Right lobe of liver (tissue), 6 donors: ENCODE results near the gene C4orf51. TPM values are rescaled to one million over a fixed set of nuclear protein-coding genes. Genes with fewer than 3 reads are reported as not detected.
A peak's percentile ranks its signal among the peaks of the same experiment; 100 is the strongest.

Experiments used
- ATAC-seq, 4 donors: fragments of 200-7000 bp; cut with Tn5 transposase; one replicate each; pipeline ENCODE4 v1.9.1; 2020; ENCODE audit warnings: mild to moderate bottlenecking in 4 of 4, moderate library complexity in 4 of 4
- DNase-seq, 3 donors: peaks; one replicate each; pipeline ENCODE4 v3.0.0-alpha.2; 2020
- H3K27ac ChIP-seq, 3 donors: fragments of 200-600 bp; one replicate each; pipeline ENCODE4 v1.8.0; 2022
- H3K27me3 ChIP-seq, 2 donors: fragments of 200-600 bp; one replicate each; pipeline ENCODE4 v1.8.0; 2022
- H3K36me3 ChIP-seq, 4 donors: fragments of 200-600 bp; sonication (generic) in 1 of 4; one replicate each; pipeline versions ENCODE4 v1.5.1 to v1.8.0; 2017 to 2022; ENCODE audit warnings: control low read depth in 1 of 4
- H3K4me1 ChIP-seq, 4 donors: fragments of 200-600 bp; sonication (generic) in 1 of 4; one replicate each; pipeline versions ENCODE4 v1.5.1 to v1.8.0; 2017 to 2022; ENCODE audit warnings: control low read depth in 1 of 4
- H3K4me3 ChIP-seq, 3 donors: fragments of 200-600 bp; one replicate each; pipeline ENCODE4 v1.8.0; 2022
- H3K9me3 ChIP-seq, 4 donors: fragments of 200-600 bp; sonication (generic) in 1 of 4; one replicate each; pipeline versions ENCODE4 v1.5.1 to v1.8.0; 2017 to 2022; ENCODE audit warnings: control low read depth in 1 of 4
- POLR2A ChIP-seq: fragments of 450-650 bp; IDR thresholded peaks from one replicate; pipeline ENCODE4 v1.6.1; 2017; ENCODE audit warnings: antibody characterized with exemption, mild to moderate bottlenecking
- WGBS: methylation state at CpG from one replicate; pipeline ENCODE4 v1.1.6; 2018; ENCODE audit warnings: low coverage, low lambda C conversion rate; ENCODE audit not compliant: insufficient coverage; ENCODE audit errors: missing lambda C conversion rate; 5-methylcytosine and 5-hydroxymethylcytosine counted together
- intact Hi-C, 2 donors: fragments of 100-400 bp; cut with DNase I; formaldehyde crosslinking; loops; one replicate each; pipeline versions ENCODE4 v1.11.2 to v1.14.1; 2022
- total RNA-seq, 6 experiments: library from RNA; depleted of rRNA in 2 of 6; stranded (reverse); fragments of >200 nt in 2 of 6; fragmentation: NEBNext Ultra II Directional in 3 of 6; extraction: Animal tissue kit (Norgen Biotek cat#: 25700) in 3 of 6; gene quantifications; one replicate each; pipeline versions ENCODE4 v1.1.0 to v1.2.4, GENCODE V29; 2016 to 2023
- TF ChIP-seq, protein P1 (sequence below), 4 donors: fragments of 200-600 bp in 3 of 4; fragments of 450-650 bp in 1 of 4; IDR thresholded peaks; one replicate each; pipeline versions ENCODE4 v1.5.1 to v1.8.0; 2016 to 2022; ENCODE audit warnings: antibody characterized with exemption in 4 of 4, mild to moderate bottlenecking in 2 of 4
- donor health status: DM: no; HTN: yes; CAD: no.
- donor health status: DM: no; HTN: no; CAD: no.
- donor health status: DM: no; HTN: no; CAD: no.
- donor health status: DM: no; HTN: yes; CAD: no.
- donor health status: DM: no; HTN: yes; CAD: no.

Gene C4orf51
- total RNA-seq, 6 experiments from 2014 or later: not detected

GRCh38 chr4:145732001-145732815, 52.3 kb downstream of the C4orf51 start:
- Histone ChIP-seq H3K4me3 (peak overlapping the region; percentile 24 to 56 (median 45)), H3K27ac (peak overlapping the region; percentile 68 to 90 (median 74)), H3K36me3 (no peaks in the 10 kb centered on the region), H3K9me3 (no peaks in the 10 kb centered on the region), H3K27me3 (no peaks in the 10 kb centered on the region), H3K4me1 (peaks cover 0 to 40% (median 21%) of the 10 kb centered on the region in 4 donors)
- DNase-seq: no peak
- TF ChIP-seq POLR2A: no peak
- TF ChIP-seq, protein P1, sequence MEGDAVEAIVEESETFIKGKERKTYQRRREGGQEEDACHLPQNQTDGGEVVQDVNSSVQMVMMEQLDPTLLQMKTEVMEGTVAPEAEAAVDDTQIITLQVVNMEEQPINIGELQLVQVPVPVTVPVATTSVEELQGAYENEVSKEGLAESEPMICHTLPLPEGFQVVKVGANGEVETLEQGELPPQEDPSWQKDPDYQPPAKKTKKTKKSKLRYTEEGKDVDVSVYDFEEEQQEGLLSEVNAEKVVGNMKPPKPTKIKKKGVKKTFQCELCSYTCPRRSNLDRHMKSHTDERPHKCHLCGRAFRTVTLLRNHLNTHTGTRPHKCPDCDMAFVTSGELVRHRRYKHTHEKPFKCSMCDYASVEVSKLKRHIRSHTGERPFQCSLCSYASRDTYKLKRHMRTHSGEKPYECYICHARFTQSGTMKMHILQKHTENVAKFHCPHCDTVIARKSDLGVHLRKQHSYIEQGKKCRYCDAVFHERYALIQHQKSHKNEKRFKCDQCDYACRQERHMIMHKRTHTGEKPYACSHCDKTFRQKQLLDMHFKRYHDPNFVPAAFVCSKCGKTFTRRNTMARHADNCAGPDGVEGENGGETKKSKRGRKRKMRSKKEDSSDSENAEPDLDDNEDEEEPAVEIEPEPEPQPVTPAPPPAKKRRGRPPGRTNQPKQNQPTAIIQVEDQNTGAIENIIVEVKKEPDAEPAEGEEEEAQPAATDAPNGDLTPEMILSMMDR (IDR thresholded peaks at IDR 0.05): no peak
- WGBS: 20% methylated on average over 14 of the region's 14 CpGs
- intact Hi-C loops: loop anchor here in 1 of 2 donors (5.0 kb wide), 1 partner anchor 70 kb away; no protein-coding TSS in a partner anchor
- ATAC-seq: no peak

- Histone ChIP-seq H3K27ac (peak overlapping the region; percentile 68 to 90 (median 76)), H3K36me3 (no peaks in the 10 kb centered on the region), H3K4me3 (peak overlapping the region; percentile 24 to 56 (median 45)), H3K9me3 (no peaks in the 10 kb centered on the region), H3K27me3 (no peaks in the 10 kb centered on the region), H3K4me1 (peaks cover 0 to 40% (median 21%) of the 10 kb centered on the region in 4 donors)
- intact Hi-C loops: loop anchor here in 1 of 2 donors (5.0 kb wide), 1 partner anchor 69 kb away; no protein-coding TSS in a partner anchor
- DNase-seq (peak; percentile 92 to 94 (median 93)), ATAC-seq (peak; percentile 82 to 94 (median 86))
- TF ChIP-seq, protein P1 (IDR thresholded peaks at IDR 0.05): peak in 1 of 4 donors; percentile 6
- peak; percentile 70 for TF ChIP-seq POLR2A
- WGBS: 12% methylated on average over 43 of the region's 81 CpGs
These were observed 53.2 kb downstream of the C4orf51 start for GRCh38 chr4:145732895-145733880.

GRCh38 chr4:145734031-145734430, 54.1 kb downstream of the C4orf51 start:
- no peak for TF ChIP-seq POLR2A
- TF ChIP-seq, protein P1 (IDR thresholded peaks at IDR 0.05): no peak
- H3K4me1 ChIP-seq: peaks cover 0 to 40% (median 21%) of the 10 kb centered on the region in 4 donors
- H3K9me3 ChIP-seq: no peaks in the 10 kb centered on the region
- DNase-seq (no peak), ATAC-seq (no peak)
- no peaks in the 10 kb centered on the region for H3K36me3 ChIP-seq
- intact Hi-C loops: loop anchor here in 1 of 2 donors (5.0 kb wide), 1 partner anchor 68 kb away; no protein-coding TSS in a partner anchor
- H3K4me3 ChIP-seq: no peak overlapping the region
- H3K27ac ChIP-seq: peak overlapping the region in 2 of 3 donors; percentile 68 to 90
- WGBS: 68% methylated on average over 7 of the region's 7 CpGs
- no peaks in the 10 kb centered on the region for H3K27me3 ChIP-seq
